GM18858 (cell line): ENCODE results near the gene PREPL.
"Not testable (repeated sequence)": the region's sequence is repeated elsewhere in the genome, so short reads cannot be mapped to it uniquely, and the experiment has no call there.

Source experiments
- ATAC-seq: cut with Tn5 transposase; IDR thresholded peaks from one replicate; pipeline ENCODE4 v1.9.1; 2021; ENCODE audit not compliant: unreplicated experiment

The PREPL gene

GRCh38 chr2:44349506-44349905 is 11.8 kb downstream of the PREPL start:
- ATAC-seq, result no peak

DNA sequence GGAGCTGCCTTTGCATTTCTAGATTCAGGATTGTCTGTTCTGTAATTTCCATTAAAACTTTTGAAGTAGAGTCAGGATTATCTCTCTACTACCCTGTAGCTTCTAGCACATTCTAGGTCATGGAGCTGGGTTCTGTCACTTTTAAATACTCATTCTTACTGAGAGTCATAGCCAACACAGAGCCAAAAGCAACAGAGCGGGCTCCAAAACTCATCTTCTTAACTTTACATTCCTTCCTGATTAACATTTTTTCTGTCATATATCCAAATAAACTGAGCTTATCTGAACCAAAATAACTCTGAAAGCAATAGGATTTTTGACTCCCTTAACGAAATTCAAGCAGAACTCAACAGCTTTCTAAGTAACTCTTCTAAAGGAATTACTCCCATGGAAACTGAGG is 12.9 kb downstream of the PREPL start:
- no peak for ATAC-seq

- ATAC-seq, result no peak
Observed at GRCh38 chr2:44347526-44347925, 13.8 kb downstream of the PREPL start.

DNA sequence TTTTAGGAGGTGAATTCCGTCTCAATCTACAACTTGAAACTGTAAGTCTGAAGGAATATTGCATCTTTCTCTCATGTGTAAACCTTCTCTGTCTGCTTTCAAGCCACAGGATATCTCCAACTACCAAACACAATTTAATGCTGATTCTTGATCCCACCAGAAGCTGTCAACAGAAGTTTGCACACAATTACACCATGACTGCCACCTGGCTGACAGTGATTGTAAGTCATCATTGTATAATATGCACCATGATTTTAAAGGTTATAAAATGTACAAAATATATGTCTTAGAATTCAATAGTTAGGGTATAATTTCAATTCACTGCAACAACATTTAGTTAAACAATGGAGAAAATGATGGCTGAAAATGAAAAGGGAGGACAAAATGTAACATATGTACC is 18.4 kb downstream of the PREPL start:
- no peak for ATAC-seq

DNA sequence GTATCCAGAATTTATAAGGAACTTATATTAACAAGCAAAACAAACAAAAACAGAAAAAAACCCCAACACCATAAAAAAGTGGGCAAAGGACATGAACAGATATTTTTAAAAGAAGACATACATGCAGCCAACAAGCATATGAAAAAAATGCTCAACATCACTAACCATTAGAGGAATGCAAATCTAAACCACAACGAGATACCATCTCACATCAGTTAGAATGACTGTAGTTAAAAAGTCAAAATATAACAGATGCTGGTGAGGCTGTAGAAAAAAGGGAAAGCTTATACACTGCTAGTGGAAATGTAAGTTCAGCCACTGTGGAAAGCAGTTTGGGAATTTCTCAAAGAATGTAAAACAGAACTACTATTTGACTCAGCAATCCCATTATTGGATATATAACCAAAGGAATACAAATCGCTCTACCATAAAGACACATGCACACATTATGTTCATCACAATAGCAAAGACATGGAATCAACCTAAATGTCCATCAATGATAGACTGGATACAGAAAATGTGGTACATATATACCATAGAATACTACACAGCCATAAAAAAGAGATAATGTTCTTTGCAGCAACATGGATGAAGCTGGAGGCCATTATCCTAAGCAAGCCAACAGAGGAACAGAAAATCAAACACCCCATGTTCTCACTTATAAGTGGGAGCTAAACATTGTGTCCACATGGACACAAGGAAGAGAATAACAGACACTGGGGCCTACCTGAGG is 25.3 kb downstream of the PREPL start:
- ATAC-seq, result no peak

- ATAC-seq, result no peak
Observed at GRCh38 chr2:44333994-44334393, 27.3 kb downstream of the PREPL start.

DNA sequence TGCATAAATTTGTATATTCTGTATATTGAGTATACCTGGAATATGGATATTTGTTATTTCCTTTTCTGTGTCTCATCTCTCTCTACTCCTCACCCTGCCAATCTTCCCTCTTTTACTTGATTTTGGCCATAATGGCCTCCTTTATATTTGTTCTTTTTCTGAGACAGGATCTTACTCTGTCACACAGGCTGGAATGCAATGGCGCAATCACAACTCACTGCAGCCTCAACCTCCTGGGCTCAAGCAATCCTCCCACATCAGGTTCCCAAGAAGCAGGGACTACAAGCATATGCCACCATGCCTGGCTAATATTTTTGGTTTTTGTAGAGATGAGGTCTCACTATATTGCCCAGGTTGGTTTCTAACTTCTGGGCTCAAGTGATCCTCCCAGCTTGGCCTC is 30.5 kb downstream of the PREPL start:
- ATAC-seq, result no peak

- no peak for ATAC-seq
Observed at GRCh38 chr2:44329343-44329742, 32.0 kb downstream of the PREPL start.

DNA sequence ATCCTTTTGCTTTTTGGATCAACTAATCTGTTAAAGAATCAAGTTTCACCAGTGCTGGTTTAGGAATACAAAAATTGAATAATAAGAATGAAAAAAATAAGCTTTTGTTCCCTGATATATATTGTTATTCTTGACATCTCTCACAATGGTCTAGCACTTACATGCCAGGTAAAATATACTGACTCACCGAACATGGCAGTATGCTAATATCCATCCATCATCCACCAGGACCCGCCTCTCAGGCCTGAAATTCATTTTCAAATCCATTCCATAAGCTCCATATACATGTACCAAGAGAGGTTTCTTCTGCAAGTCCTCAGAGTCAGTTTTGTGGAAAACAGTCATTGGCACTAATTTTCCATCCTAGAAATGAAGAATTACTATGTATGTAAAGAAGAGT is 32.5 kb downstream of the PREPL start:
- no peak for ATAC-seq

- no peak for ATAC-seq
Observed at GRCh38 chr2:44326548-44327264, 34.6 kb downstream of the PREPL start.

- ATAC-seq, result no peak
Observed at GRCh38 chr2:44325897-44326296, 35.4 kb downstream of the PREPL start.

DNA sequence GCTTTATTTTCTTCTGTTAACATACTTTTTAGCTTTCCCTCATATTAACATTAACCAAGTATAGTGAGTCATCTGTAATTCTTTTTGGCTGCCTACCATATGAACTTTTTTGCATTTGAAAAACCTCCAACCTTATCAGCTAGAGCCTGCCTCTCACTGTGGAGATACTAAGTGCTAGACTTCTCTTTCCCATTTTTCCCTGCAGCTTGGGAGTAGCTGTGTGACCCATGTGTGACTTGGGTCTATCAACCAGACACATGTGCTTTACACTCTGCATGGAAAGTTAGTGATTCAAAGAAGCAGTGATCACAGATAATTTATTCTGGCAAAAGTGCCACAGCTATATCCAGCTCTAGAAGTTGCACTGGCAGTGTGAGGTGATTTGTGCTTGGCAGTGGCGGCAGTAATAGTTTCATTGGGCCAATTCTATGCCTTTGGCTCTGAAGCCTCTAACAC is 36.3 kb downstream of the PREPL start:
- no peak for ATAC-seq

DNA sequence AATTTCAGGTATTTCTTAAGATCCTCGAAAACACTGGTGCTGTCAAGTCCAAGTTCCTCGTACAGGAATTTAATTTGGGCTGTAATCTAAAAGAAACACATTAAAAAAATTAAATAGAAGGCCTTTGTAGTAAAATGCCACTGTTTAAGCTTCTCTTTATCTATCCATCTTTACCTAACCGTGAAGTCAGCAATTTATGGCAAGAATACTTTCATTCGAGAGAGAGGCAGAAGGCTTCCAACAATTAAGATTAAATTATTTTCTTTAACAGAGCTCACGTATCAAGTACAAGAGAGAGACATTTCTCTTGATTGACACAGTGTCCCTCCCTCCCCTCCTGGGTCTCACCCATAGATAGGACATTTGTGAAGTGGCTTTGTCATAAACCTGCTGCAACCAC is 39.9 kb downstream of the PREPL start:
- no peak for ATAC-seq

GRCh38 chr2:44320832-44321231 is 40.5 kb downstream of the PREPL start:
- no peak for ATAC-seq

DNA sequence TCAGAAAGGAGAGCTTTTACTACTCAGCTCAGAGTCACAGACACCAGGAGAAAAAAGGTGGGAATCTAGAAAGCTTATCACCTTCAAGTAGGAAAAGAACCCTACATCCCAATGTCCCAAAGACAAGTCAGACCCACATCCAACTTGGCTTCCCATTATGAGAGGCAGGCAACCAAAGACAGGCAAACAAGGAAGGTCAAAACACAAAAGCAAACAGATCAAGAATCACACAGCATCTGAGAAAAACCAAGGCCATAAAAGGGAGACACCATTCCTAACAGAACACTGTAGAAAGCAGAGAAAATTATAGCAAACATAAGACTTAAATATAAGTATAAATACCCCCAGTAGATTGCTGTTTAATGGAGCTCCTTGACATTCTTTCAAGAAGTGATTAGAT is 45.3 kb downstream of the PREPL start:
- no peak for ATAC-seq

- ATAC-seq, result no peak
Observed at GRCh38 chr2:44314362-44314761, 46.9 kb downstream of the PREPL start.

GRCh38 chr2:44310287-44310686 is 51.0 kb downstream of the PREPL start:
- no peak for ATAC-seq

DNA sequence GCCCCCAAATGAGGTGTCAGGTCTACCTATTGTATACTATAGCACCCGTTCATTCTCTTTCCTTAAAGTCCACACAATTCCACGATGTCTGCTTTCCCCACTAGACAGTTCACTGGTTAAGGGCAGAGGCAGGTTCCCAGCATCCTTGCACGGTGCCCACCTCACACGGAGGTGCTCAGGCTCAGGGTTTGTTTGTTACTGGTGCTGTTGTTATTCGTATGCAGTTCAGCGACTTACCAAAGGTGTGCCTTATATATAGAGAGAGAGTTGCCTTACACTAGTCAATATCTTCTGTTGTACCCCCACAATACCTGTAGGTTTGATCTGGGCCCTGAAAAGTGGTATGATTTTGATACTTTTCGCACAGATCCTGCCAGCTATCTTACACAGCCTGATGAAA is 55.4 kb downstream of the PREPL start:
- no peak for ATAC-seq

- ATAC-seq, result no peak
Observed at GRCh38 chr2:44304258-44304657, 57.0 kb downstream of the PREPL start.

GRCh38 chr2:44303766-44304165 is 57.5 kb downstream of the PREPL start:
- ATAC-seq, result not testable (repeated sequence)

DNA sequence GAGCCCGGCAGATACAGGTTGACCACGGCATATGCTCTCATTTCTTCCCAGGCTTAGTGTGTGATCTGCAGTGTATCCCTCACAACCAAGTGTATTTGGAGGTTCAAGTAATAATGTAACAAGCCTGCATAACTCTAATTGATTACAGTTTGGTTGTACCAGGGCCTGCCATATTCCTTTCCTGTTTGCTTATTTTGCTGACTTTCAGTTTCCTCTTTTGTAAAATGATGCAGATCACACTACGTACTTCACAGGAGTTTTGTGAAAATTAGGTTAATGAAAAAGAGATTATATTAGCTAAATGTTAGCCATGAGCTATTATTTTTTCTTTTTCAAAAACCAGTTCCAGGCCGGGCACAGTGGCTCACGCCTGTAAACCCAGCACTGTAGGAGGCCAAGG is 60.2 kb downstream of the PREPL start:
- ATAC-seq, result no peak

- ATAC-seq, result no peak
Observed at GRCh38 chr2:44299635-44300034, 61.7 kb downstream of the PREPL start.

DNA sequence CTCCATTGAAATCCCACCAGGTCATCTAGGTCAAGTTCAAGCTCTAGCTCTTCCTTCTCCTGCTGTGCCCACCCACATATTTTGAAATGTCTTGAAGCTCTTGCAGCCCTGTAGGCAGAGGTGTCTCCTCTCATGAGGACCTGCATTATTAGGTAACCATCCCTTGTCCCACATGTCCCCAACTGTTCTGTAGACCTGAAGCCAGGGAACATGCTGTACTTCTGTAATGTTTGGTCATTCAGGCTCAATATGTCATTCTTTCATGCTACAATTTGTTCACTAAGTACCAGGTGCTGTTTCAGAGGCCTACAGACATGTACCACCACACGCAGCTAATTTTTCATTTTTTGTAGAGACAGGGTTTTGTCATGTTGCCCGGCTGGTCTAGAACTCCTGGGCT is 63.9 kb downstream of the PREPL start:
- no peak for ATAC-seq
